HEK293 (cell line): ENCODE measurements around the gene TMEM130.

Experiments used
- CTCF ChIA-PET: fragments of 350-600 bp; formaldehyde crosslinking; extraction: SDS; loops from one replicate; lab custom pipeline; 2021; ENCODE audit warnings: antibody characterized with exemption; lab: Yijun Ruan, JAX
- POLR2A ChIA-PET: fragments of 300-600 bp; formaldehyde crosslinking; extraction: SDS; loops from one replicate; lab custom pipeline; 2020; ENCODE audit warnings: antibody characterized with exemption, inconsistent platforms; lab: Yijun Ruan, JAX
- H3K27ac ChIP-seq: fragments of 200-500 bp; sonication (Bioruptor generic); 2 replicates; pipeline ENCODE4 v1.5.1; 2014; ENCODE audit warnings: low read depth, low read length, control low read depth, inconsistent platforms; ENCODE audit errors: extremely low read depth
- H3K36me3 ChIP-seq, 2 experiments: fragments of 200-500 bp in 1 of 2; sonication (Bioruptor generic) in 1 of 2; 1 replicate in 1 of 2; 2 replicates in 1 of 2; pipeline ENCODE4 v1.5.1; 2014 to 2017; ENCODE audit warnings: inconsistent platforms in 2 of 2, low read length in 2 of 2; ENCODE audit not compliant: control insufficient read depth in 2 of 2, insufficient read depth in 1 of 2
- H3K4me1 ChIP-seq: fragments of 200-500 bp; sonication (Bioruptor generic); 2 replicates; pipeline ENCODE4 v1.5.1; 2014; ENCODE audit warnings: mild to moderate bottlenecking, low read length, inconsistent platforms; ENCODE audit not compliant: control insufficient read depth, insufficient read depth
- H3K4me3 ChIP-seq: 2 replicates; pipeline ENCODE4 v1.5.1; 2011; ENCODE audit warnings: low read depth, mild to moderate bottlenecking, control low read depth, low read length, moderate library complexity
- H3K9me3 ChIP-seq: fragments of 200-500 bp; sonication (Bioruptor generic); 2 replicates; pipeline ENCODE4 v1.5.1; 2014; ENCODE audit warnings: low read depth, low read length, inconsistent platforms; ENCODE audit not compliant: control insufficient read depth, insufficient read depth
- AEBP2 ChIP-seq: fragments of 450-650 bp; formaldehyde crosslinking; IDR thresholded peaks from 2 replicates; pipeline ENCODE4 v1.5.1; 2016; ENCODE audit warnings: missing biosample characterization, missing genetic modification characterization, borderline replicate concordance
- GLIS1 ChIP-seq: fragments of 450-650 bp; formaldehyde crosslinking; IDR thresholded peaks from 2 replicates; pipeline ENCODE4 v1.5.1; 2016; ENCODE audit warnings: missing biosample characterization, missing genetic modification characterization
- SALL2 ChIP-seq: fragments of 450-650 bp; formaldehyde crosslinking; IDR thresholded peaks from 2 replicates; pipeline ENCODE4 v1.5.0; 2017; ENCODE audit warnings: missing biosample characterization, mild to moderate bottlenecking, missing genetic modification characterization, borderline replicate concordance
- ZBTB1 ChIP-seq: fragments of 450-650 bp; formaldehyde crosslinking; IDR thresholded peaks from 2 replicates; pipeline ENCODE4 v1.5.1; 2016; ENCODE audit warnings: missing biosample characterization, missing genetic modification characterization
- ZNF571 ChIP-seq: fragments of 450-650 bp; formaldehyde crosslinking; IDR thresholded peaks from 2 replicates; pipeline ENCODE4 v1.5.0; 2017; ENCODE audit warnings: missing biosample characterization, missing genetic modification characterization

The TMEM130 gene

GRCh38 chr7:98797150-98797549, 72.7 kb downstream of the TMEM130 start:
- Histone ChIP-seq H3K27ac (no peak overlapping the region), H3K4me1 (no peaks in the 10 kb centered on the region), H3K9me3 (no peaks in the 10 kb centered on the region), H3K4me3 (no peak overlapping the region), H3K36me3 (no peaks in the 10 kb centered on the region)
- CTCF ChIA-PET, result no interaction called here
- POLR2A ChIA-PET, result interaction anchor here (0.6 kb wide), 1 partner anchor 42 kb away, joined by 3 read pairs; no protein-coding TSS in a partner anchor
- no peak for TF ChIP-seq ZNF571 (tag by site-specific recombination)
- no peak for TF ChIP-seq ZBTB1
- no peak for TF ChIP-seq SALL2 (tag by site-specific recombination)
- peak; percentile 36 for TF ChIP-seq GLIS1 (tag by site-specific recombination)
- no peak for TF ChIP-seq AEBP2 (tag by site-specific recombination)
